ENCODE measurements around the gene COBL.

COBL gene

GRCh38 chr7:51067258-51067657 lies 249.4 kb downstream of the COBL start:
- no peak for TF ChIP-seq POLR2AphosphoS5 (IDR thresholded peaks at IDR 0.05; ENCODE audit: low read depth, low read length)
- TF ChIP-seq POLR2A (IDR thresholded peaks at IDR 0.05; ENCODE audit: low read depth, low read length): no peak
- no peak for TF ChIP-seq PAX5 (IDR thresholded peaks at IDR 0.05; ENCODE audit: insufficient read depth, low read length, severe bottlenecking)
- TF ChIP-seq POU2F2 (IDR thresholded peaks at IDR 0.05; ENCODE audit: low read depth, low read length): no peak
- TF ChIP-seq TAF1 (IDR thresholded peaks at IDR 0.05; ENCODE audit: low read depth, low read length): no peak
- TF ChIP-seq SPI1 (IDR thresholded peaks at IDR 0.05; ENCODE audit: low read depth, low read length): no peak
- no peak for FAIRE-seq
- DNase-seq (ENCODE audit: insufficient read length, low spot score): no peak

DNA sequence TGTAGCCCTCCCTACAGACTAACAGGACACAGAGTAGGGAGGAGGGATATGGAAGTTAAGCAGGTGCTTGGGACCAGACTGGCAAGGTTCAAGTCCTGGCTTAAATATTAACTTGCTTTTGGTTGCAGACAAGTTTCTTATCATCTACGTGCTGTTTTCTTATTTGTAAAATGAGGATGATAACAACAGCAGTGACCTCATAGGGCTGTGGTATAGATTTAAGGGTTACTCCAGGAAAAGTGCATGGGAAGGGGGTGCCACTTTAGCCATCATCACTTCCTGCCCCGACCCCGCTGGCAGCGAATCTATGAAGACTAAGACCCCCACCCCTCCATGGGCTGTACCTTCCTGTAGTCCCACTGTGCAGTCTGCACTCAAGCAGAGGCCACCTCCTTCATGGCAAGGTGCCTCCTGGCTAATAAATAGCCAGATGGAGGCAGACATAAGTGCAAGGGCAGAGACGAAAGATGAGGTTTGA lies 250.2 kb downstream of the COBL start:
- no peak for DNase-seq (ENCODE audit: insufficient read length, low spot score)
- no peak for FAIRE-seq
- no peak for TF ChIP-seq POLR2AphosphoS5 (IDR thresholded peaks at IDR 0.05; ENCODE audit: low read depth, low read length)
- TF ChIP-seq PAX5 (IDR thresholded peaks at IDR 0.05; ENCODE audit: insufficient read depth, low read length, severe bottlenecking): no peak
- TF ChIP-seq SPI1 (IDR thresholded peaks at IDR 0.05; ENCODE audit: low read depth, low read length): no peak
- no peak for TF ChIP-seq POLR2A (IDR thresholded peaks at IDR 0.05; ENCODE audit: low read depth, low read length)
- no peak for TF ChIP-seq POU2F2 (IDR thresholded peaks at IDR 0.05; ENCODE audit: low read depth, low read length)
- no peak for TF ChIP-seq TAF1 (IDR thresholded peaks at IDR 0.05; ENCODE audit: low read depth, low read length)

DNA sequence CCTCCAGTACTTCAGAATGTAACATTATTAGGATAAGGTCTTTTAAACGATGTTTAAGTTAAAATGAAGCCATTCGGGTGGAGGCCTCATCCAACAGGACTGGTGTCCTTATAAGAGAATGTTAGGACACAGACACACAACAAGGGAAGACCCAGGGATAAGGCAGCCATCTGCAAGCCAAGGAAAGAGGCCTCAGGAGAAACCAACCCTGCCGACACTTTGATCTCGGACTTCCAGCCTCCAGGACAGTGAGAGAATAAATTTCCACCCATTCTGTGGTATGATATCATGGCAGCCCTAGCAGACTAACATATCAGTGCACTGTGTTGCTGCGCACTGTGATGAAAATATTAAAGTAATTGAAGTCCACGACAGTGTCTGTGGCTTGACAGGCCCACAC lies 250.8 kb downstream of the COBL start:
- FAIRE-seq (no peak), DNase-seq (ENCODE audit: insufficient read length, low spot score) (no peak)
- no peak for TF ChIP-seq POLR2A (IDR thresholded peaks at IDR 0.05; ENCODE audit: low read depth, low read length)

GRCh38 chr7:51064688-51065087 lies 251.9 kb downstream of the COBL start:
- no peak for TF ChIP-seq POLR2AphosphoS5 (IDR thresholded peaks at IDR 0.05; ENCODE audit: low read depth, low read length)
- no peak for TF ChIP-seq POLR2A (IDR thresholded peaks at IDR 0.05; ENCODE audit: low read depth, low read length)
- TF ChIP-seq TAF1 (IDR thresholded peaks at IDR 0.05; ENCODE audit: low read depth, low read length): no peak
- TF ChIP-seq PAX5 (IDR thresholded peaks at IDR 0.05; ENCODE audit: insufficient read depth, low read length, severe bottlenecking): no peak
- no peak for TF ChIP-seq SPI1 (IDR thresholded peaks at IDR 0.05; ENCODE audit: low read depth, low read length)
- TF ChIP-seq POU2F2 (IDR thresholded peaks at IDR 0.05; ENCODE audit: low read depth, low read length): no peak
- no peak for DNase-seq (ENCODE audit: insufficient read length, low spot score)
- FAIRE-seq: no peak

- TF ChIP-seq TAF1 (IDR thresholded peaks at IDR 0.05; ENCODE audit: low read depth, low read length) (no peak), POU2F2 (IDR thresholded peaks at IDR 0.05; ENCODE audit: low read depth, low read length) (no peak), POLR2AphosphoS5 (IDR thresholded peaks at IDR 0.05; ENCODE audit: low read depth, low read length) (no peak), POLR2A (IDR thresholded peaks at IDR 0.05; ENCODE audit: low read depth, low read length) (no peak), PAX5 (IDR thresholded peaks at IDR 0.05; ENCODE audit: insufficient read depth, low read length, severe bottlenecking) (no peak), SPI1 (IDR thresholded peaks at IDR 0.05; ENCODE audit: low read depth, low read length) (no peak)
- no peak for DNase-seq (ENCODE audit: insufficient read length, low spot score)
- FAIRE-seq: no peak
Observed at GRCh38 chr7:51062222-51062987, 254.2 kb downstream of the COBL start.

- no peak for DNase-seq (ENCODE audit: insufficient read length, low spot score)
- no peak for FAIRE-seq
- TF ChIP-seq SPI1 (IDR thresholded peaks at IDR 0.05; ENCODE audit: low read depth, low read length) (no peak), POU2F2 (IDR thresholded peaks at IDR 0.05; ENCODE audit: low read depth, low read length) (no peak), TAF1 (IDR thresholded peaks at IDR 0.05; ENCODE audit: low read depth, low read length) (no peak), POLR2A (IDR thresholded peaks at IDR 0.05; ENCODE audit: low read depth, low read length) (no peak), PAX5 (IDR thresholded peaks at IDR 0.05; ENCODE audit: insufficient read depth, low read length, severe bottlenecking) (no peak), POLR2AphosphoS5 (IDR thresholded peaks at IDR 0.05; ENCODE audit: low read depth, low read length) (no peak)
Observed at GRCh38 chr7:51060536-51060935, 256.1 kb downstream of the COBL start.

DNA sequence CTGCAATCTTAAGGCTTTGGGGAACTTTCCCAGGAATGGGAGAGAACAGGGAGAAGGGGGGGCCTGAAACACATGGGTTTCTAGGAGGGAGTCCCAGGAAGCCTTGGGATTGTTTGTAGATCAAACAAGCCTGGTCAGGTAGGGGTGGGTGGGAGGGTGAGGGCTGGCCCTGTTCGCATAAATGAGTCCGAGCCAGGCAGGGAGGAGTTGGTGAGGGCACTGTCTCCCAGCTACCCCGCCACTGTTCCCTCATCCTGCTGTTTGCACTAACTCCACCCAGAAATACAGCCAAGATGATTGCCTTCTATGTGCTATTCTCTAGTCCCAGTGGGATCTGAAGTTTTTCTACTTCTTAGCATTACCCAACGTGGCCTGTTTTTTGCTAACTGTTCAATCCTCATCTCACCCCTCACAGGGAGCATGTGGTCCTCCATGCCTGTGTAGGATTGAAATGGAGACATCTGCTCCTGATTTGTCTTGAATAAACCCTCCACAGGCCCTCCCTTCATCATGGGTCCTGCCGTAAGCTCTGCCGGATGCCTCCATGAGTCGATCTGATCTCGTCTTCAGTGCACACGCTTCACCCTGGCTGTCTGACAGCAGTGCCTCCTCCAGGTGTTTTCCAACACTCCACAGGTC lies 257.0 kb downstream of the COBL start:
- DNase-seq (ENCODE audit: insufficient read length, low spot score): no peak
- FAIRE-seq: no peak
- TF ChIP-seq TAF1 (IDR thresholded peaks at IDR 0.05; ENCODE audit: low read depth, low read length) (no peak), POU2F2 (IDR thresholded peaks at IDR 0.05; ENCODE audit: low read depth, low read length) (no peak), POLR2AphosphoS5 (IDR thresholded peaks at IDR 0.05; ENCODE audit: low read depth, low read length) (no peak), SPI1 (IDR thresholded peaks at IDR 0.05; ENCODE audit: low read depth, low read length) (no peak), PAX5 (IDR thresholded peaks at IDR 0.05; ENCODE audit: insufficient read depth, low read length, severe bottlenecking) (no peak), POLR2A (IDR thresholded peaks at IDR 0.05; ENCODE audit: low read depth, low read length) (no peak)

DNA sequence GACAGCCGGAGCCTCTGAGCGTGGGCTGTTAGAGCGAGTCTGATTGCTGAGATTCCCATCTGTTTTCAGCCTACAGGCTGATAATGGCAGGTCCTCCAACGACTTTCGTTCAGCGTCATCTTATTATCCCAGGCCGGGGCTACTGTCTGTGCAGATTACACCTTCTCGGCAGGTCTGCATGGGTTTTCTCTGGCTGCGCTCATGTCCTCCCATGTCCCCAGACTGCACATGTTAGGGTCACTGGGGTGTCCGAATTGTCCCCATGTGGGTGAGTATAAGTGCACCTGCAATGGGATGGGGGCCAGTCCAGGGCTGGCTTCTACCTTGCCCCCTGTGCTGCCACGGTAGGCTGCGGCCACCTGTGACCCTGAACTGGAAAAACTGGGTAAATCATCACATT lies 257.8 kb downstream of the COBL start:
- TF ChIP-seq PAX5 (IDR thresholded peaks at IDR 0.05; ENCODE audit: insufficient read depth, low read length, severe bottlenecking) (no peak), POLR2AphosphoS5 (IDR thresholded peaks at IDR 0.05; ENCODE audit: low read depth, low read length) (no peak), TAF1 (IDR thresholded peaks at IDR 0.05; ENCODE audit: low read depth, low read length) (no peak), SPI1 (IDR thresholded peaks at IDR 0.05; ENCODE audit: low read depth, low read length) (no peak), POLR2A (IDR thresholded peaks at IDR 0.05; ENCODE audit: low read depth, low read length) (no peak), POU2F2 (IDR thresholded peaks at IDR 0.05; ENCODE audit: low read depth, low read length) (no peak)
- no peak for DNase-seq (ENCODE audit: insufficient read length, low spot score)
- no peak for FAIRE-seq

GRCh38 chr7:51055039-51055840 lies 261.4 kb downstream of the COBL start:
- TF ChIP-seq TAF1 (IDR thresholded peaks at IDR 0.05; ENCODE audit: low read depth, low read length) (no peak), SPI1 (IDR thresholded peaks at IDR 0.05; ENCODE audit: low read depth, low read length) (no peak), POLR2A (IDR thresholded peaks at IDR 0.05; ENCODE audit: low read depth, low read length) (no peak)
- FAIRE-seq: no peak
- no peak for DNase-seq (ENCODE audit: insufficient read length, low spot score)
